Activated CD8-positive, alpha-beta T cell treated with anti-CD3 and anti-CD28 coated beads for 36 hours (primary cell): ENCODE measurements around the gene CDC42EP2. TPM values are rescaled to one million over a fixed set of nuclear protein-coding genes. Genes with fewer than 3 reads are reported as not detected.

Source experiments
- ATAC-seq: fragments of 200-7000 bp; cut with Tn5 transposase; one replicate; pipeline ENCODE4 v1.10.0; 2021; ENCODE audit warnings: mild to moderate bottlenecking, moderate library complexity
- CTCF ChIA-PET: fragments of 350-600 bp; sonication (Branson Sonifier 250); formaldehyde crosslinking; loops from one replicate; lab custom pipeline; 2021; ENCODE audit warnings: antibody characterized with exemption; lab: Charles Lee
- POLR2A ChIA-PET: fragments of 350-600 bp; sonication (Branson Sonifier 250); formaldehyde crosslinking; loops from one replicate; lab custom pipeline; 2021; ENCODE audit warnings: antibody characterized with exemption; lab: Charles Lee
- DNase-seq: peaks from one replicate; pipeline ENCODE4 v3.0.0-alpha.2; 2020
- H3K27ac Mint-ChIP-seq: one replicate; pipeline ENCODE4 v1.8.0; 2021; ENCODE audit warnings: mild to moderate bottlenecking, mixed read lengths
- H3K27me3 Mint-ChIP-seq: one replicate; pipeline ENCODE4 v1.8.0; 2021; ENCODE audit warnings: mixed read lengths
- H3K36me3 Mint-ChIP-seq: one replicate; pipeline ENCODE4 v1.8.0; 2021; ENCODE audit warnings: low read depth, mixed read lengths
- H3K4me1 Mint-ChIP-seq: one replicate; pipeline ENCODE4 v1.8.0; 2021; ENCODE audit warnings: low read depth, mixed read lengths
- H3K4me3 Mint-ChIP-seq: one replicate; pipeline ENCODE4 v1.8.0; 2021; ENCODE audit warnings: mild to moderate bottlenecking, moderate library complexity, mixed read lengths
- H3K9me3 Mint-ChIP-seq: one replicate; pipeline ENCODE4 v1.8.0; 2021; ENCODE audit warnings: mixed read lengths
- intact Hi-C: fragments of 100-400 bp; cut with micrococcal nuclease; formaldehyde crosslinking; loops from one replicate; pipeline ENCODE4 v1.10.0; 2022
- total RNA-seq, 2 experiments: library from RNA; stranded (reverse); gene quantifications; one replicate each; pipeline ENCODE4 v1.2.3, GENCODE V29; 2021
- TF ChIP-seq, protein P1 (sequence below): fragments of 200-600 bp; IDR thresholded peaks from one replicate; pipeline ENCODE4 v1.8.0; 2022; ENCODE audit warnings: antibody characterized with exemption, mild to moderate bottlenecking

CDC42EP2 gene
- total RNA-seq, 2 experiments from 2014 or later, result 1.2 TPM; not detected in 1

DNA sequence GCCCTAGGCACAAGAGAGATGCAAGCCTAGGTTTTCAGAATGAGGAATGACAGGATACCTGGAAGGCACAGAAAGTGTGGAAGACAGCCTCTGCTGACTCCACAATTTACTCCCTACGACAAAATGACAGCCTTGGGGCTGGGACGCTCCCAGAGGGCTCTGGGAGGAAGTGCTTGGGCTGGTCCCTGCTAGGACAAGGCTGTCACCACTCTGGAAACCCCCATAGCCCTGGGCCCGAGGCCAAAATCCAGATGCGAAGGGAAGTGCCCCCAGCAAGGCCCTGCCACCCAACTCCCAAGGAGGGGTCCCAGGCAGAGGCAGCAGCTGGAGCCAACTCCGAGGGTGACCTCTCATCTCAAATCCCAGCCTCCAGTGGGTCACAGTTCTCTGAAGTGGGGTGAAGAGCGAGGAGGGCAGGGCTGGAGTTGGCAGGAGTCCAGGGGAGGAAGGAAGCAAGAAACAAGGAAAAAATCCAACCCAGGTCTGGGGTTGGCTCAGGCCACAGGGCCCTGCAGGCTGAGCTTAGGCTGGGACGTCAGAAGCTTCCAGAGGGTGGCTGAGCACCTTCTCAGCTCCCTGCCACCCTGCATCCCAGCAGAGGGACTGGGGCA lies 6.3 kb upstream of the CDC42EP2 start:
- H3K27me3 Mint-ChIP-seq, result peaks cover under 1% of the 10 kb centered on the region
- POLR2A ChIA-PET, result interaction anchor here (0.8 to 1.0 kb wide), 3 partner anchors 11 to 46 kb away, joined by 3 read pairs; partner anchors contain the start of gene POLA2
- no peaks in the 10 kb centered on the region for H3K4me1 Mint-ChIP-seq
- TF ChIP-seq, protein P1, sequence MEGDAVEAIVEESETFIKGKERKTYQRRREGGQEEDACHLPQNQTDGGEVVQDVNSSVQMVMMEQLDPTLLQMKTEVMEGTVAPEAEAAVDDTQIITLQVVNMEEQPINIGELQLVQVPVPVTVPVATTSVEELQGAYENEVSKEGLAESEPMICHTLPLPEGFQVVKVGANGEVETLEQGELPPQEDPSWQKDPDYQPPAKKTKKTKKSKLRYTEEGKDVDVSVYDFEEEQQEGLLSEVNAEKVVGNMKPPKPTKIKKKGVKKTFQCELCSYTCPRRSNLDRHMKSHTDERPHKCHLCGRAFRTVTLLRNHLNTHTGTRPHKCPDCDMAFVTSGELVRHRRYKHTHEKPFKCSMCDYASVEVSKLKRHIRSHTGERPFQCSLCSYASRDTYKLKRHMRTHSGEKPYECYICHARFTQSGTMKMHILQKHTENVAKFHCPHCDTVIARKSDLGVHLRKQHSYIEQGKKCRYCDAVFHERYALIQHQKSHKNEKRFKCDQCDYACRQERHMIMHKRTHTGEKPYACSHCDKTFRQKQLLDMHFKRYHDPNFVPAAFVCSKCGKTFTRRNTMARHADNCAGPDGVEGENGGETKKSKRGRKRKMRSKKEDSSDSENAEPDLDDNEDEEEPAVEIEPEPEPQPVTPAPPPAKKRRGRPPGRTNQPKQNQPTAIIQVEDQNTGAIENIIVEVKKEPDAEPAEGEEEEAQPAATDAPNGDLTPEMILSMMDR, result no peak
- intact Hi-C loops, result no loop called here
- no peak overlapping the region for H3K4me3 Mint-ChIP-seq
- CTCF ChIA-PET, result interaction anchor here (1.2 to 13.6 kb wide), 2 partner anchors 8 to 21 kb away, joined by 5 to 265 read pairs; partner anchors contain the start of gene DPF2
- H3K9me3 Mint-ChIP-seq, result no peaks in the 10 kb centered on the region
- DNase-seq (no peak), ATAC-seq (no peak)
- no peak overlapping the region for H3K27ac Mint-ChIP-seq
- H3K36me3 Mint-ChIP-seq, result no peaks in the 10 kb centered on the region

GRCh38 chr11:65309006-65309405 lies 5.7 kb upstream of the CDC42EP2 start:
- ChIA-PET CTCF (interaction anchor here (13.6 kb wide), 1 partner anchor 21 kb away, joined by 265 read pairs; the partner anchor contains the start of gene DPF2), POLR2A (interaction anchor here (0.8 to 1.0 kb wide), 3 partner anchors 12 to 47 kb away, joined by 3 read pairs; partner anchors contain the start of gene POLA2)
- H3K36me3 Mint-ChIP-seq, result no peaks in the 10 kb centered on the region
- no peaks in the 10 kb centered on the region for H3K4me1 Mint-ChIP-seq
- DNase-seq, result no peak
- TF ChIP-seq, protein P1, result no peak
- H3K9me3 Mint-ChIP-seq, result no peaks in the 10 kb centered on the region
- ATAC-seq, result no peak
- intact Hi-C loops, result no loop called here
- no peak overlapping the region for H3K27ac Mint-ChIP-seq
- H3K27me3 Mint-ChIP-seq, result peaks cover 5% of the 10 kb centered on the region
- no peak overlapping the region for H3K4me3 Mint-ChIP-seq

DNA sequence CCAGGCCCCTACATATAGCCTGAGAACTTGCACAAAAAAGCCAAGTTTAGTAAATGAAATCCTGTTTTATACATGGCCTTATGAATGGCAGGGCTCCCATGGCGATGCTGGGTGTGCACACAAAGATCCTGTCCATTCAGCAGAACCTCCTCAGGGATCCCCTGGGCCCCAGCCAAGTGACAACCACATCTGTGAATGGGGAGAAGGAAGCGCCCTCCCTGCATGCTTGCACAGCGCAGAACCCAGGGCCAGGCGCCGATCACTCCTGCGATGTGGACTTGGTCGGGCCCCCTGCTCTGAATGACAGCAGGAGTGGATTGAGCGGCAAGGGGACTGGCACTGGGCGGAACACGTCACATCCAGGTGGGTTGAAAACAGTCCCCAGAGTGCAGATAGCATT lies 4.5 kb upstream of the CDC42EP2 start:
- ATAC-seq (no peak), DNase-seq (no peak)
- intact Hi-C loops, result loop anchor here (10.0 kb wide), 1 partner anchor 85 kb away; no protein-coding TSS in a partner anchor
- Mint-ChIP-seq H3K4me3 (no peak overlapping the region), H3K9me3 (no peaks in the 10 kb centered on the region), H3K27ac (no peak overlapping the region), H3K36me3 (no peaks in the 10 kb centered on the region), H3K4me1 (no peaks in the 10 kb centered on the region), H3K27me3 (peaks cover 7% of the 10 kb centered on the region)
- ChIA-PET CTCF (interaction anchor here (1.0 to 13.6 kb wide), 3 partner anchors 19 to 104 kb away, joined by 3 to 265 read pairs (median 6); partner anchors contain the start of gene DPF2), POLR2A (interaction anchor here (0.8 to 2.2 kb wide), 4 partner anchors 11 to 82 kb away, joined by 3 to 8 read pairs (median 4); partner anchors contain the start of gene POLA2)
- TF ChIP-seq, protein P1, result no peak

DNA sequence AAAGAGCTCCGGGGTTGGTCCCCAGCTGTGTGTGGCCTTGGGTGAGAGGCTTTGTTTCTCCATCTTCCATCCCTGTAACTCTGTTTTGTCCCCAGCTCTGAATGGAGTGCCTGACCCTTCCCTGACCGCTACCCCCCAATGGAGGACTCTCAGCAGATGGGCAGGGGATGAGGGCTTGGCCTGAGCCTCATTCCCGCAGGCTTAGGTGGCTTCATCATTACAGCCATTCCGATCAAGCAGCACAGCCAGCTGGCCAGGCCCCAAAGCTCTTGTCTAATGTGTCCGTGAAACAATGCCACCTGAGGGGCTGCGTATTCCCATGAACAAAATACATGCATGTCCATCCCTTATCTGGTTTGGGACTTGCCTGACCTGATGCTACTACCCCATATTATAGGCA lies 3.9 kb upstream of the CDC42EP2 start:
- no peak for ATAC-seq
- Mint-ChIP-seq H3K36me3 (no peaks in the 10 kb centered on the region), H3K27ac (no peak overlapping the region), H3K4me3 (no peak overlapping the region), H3K27me3 (peaks cover 7% of the 10 kb centered on the region), H3K9me3 (no peaks in the 10 kb centered on the region), H3K4me1 (peaks cover 1% of the 10 kb centered on the region)
- TF ChIP-seq, protein P1, result no peak
- POLR2A ChIA-PET, result interaction anchor here (0.6 to 2.2 kb wide), 5 partner anchors 9 to 83 kb away, joined by 3 to 8 read pairs (median 3); partner anchors contain the start of gene POLA2
- DNase-seq, result no peak
- CTCF ChIA-PET, result interaction anchor here (1.0 to 13.6 kb wide), 3 partner anchors 19 to 104 kb away, joined by 3 to 265 read pairs (median 6); partner anchors contain the start of gene DPF2
- intact Hi-C loops, result loop anchor here (10.0 kb wide), 1 partner anchor 86 kb away; no protein-coding TSS in a partner anchor
